Measurements from ENCODE around the gene HPCAL1.
"Not testable (repeated sequence)": the region's sequence is repeated elsewhere in the genome, so short reads cannot be mapped to it uniquely, and the experiment has no call there.

HPCAL1 gene

DNA sequence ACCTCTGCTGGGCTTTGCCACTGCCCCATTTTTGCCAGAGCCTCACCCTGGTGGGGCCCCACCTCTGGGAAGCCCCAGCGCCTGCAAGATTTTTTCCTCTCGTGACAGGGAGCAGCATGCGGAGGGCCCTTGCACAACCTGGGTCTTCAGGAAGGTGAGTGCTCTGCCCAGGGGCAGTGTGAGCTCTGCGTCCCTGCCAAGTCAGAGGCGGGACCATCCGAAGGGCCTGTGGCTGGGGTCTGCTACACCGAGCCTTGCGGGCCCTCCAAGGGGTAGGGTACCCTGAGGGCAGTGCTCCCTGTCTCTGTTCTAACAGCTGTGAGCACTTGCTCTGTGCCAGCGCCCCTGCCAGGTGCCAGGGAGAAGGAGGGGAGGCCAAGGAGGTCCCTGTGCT, 151.2 kb downstream of the HPCAL1 start:
- POLR2A ChIA-PET = interaction anchor here (0.5 kb wide), 1 partner anchor 83 kb away, joined by 4 read pairs; no protein-coding TSS in a partner anchor
- CTCF ChIA-PET = interaction anchor here (0.8 to 1.0 kb wide), 2 partner anchors 9 to 203 kb away, joined by 3 read pairs; no protein-coding TSS in a partner anchor

GRCh38 chr2:10454505-10454904, 151.8 kb downstream of the HPCAL1 start:
- no peak overlapping the region for H3K4me3 ChIP-seq (ENCODE audit: low read depth, low read length)
- TF ChIP-seq, protein P1, sequence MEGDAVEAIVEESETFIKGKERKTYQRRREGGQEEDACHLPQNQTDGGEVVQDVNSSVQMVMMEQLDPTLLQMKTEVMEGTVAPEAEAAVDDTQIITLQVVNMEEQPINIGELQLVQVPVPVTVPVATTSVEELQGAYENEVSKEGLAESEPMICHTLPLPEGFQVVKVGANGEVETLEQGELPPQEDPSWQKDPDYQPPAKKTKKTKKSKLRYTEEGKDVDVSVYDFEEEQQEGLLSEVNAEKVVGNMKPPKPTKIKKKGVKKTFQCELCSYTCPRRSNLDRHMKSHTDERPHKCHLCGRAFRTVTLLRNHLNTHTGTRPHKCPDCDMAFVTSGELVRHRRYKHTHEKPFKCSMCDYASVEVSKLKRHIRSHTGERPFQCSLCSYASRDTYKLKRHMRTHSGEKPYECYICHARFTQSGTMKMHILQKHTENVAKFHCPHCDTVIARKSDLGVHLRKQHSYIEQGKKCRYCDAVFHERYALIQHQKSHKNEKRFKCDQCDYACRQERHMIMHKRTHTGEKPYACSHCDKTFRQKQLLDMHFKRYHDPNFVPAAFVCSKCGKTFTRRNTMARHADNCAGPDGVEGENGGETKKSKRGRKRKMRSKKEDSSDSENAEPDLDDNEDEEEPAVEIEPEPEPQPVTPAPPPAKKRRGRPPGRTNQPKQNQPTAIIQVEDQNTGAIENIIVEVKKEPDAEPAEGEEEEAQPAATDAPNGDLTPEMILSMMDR (IDR thresholded peaks at IDR 0.05; ENCODE audit: insufficient read depth, low read length, missing control alignments) = no peak
- CTCF ChIA-PET = interaction anchor here (0.8 to 1.0 kb wide), 2 partner anchors 8 to 202 kb away, joined by 3 read pairs; no protein-coding TSS in a partner anchor
- DNase-seq (ENCODE audit: low read depth, low spot score) = no peak
- POLR2A ChIA-PET = no interaction called here

More for the DNA sequence above, 151.2 kb downstream of the HPCAL1 start:
- DNase-seq (ENCODE audit: low read depth, low spot score) = no peak
- H3K4me3 ChIP-seq (ENCODE audit: low read depth, low read length) = no peak overlapping the region
- TF ChIP-seq, protein P1 (IDR thresholded peaks at IDR 0.05; ENCODE audit: insufficient read depth, low read length, missing control alignments) = no peak

DNA sequence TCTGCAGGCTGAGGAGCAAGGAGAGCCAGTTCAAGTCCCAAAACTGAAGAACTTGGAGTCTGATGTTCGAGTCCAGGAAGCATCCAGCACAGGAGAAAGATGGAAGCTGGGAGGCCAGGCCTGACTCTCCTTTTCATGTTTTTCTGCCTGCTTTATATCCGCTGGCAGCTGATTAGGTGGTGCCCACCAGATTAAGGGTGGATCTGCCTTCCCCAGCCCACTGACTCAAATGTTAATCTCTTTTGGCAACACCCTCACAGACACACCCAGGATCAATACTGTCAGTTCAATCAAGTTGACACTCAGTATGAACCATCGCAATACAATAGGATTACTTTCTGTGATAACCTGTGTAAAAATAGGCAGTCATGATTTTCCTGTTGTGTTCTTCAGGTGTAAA, 154.5 kb downstream of the HPCAL1 start:
- CTCF ChIA-PET = not testable (repeated sequence)

GRCh38 chr2:10457846-10458598, 155.3 kb downstream of the HPCAL1 start:
- TF ChIP-seq, protein P1 (IDR thresholded peaks at IDR 0.05; ENCODE audit: insufficient read depth, low read length, missing control alignments) = no peak
- H3K4me3 ChIP-seq (ENCODE audit: low read depth, low read length) = no peak overlapping the region
- DNase-seq (ENCODE audit: low read depth, low spot score) = no peak
- POLR2A ChIA-PET = no interaction called here
- CTCF ChIA-PET = interaction anchor here (1.4 to 1.7 kb wide), 2 partner anchors 14 to 49 kb away, joined by 3 read pairs; no protein-coding TSS in a partner anchor

More for the DNA sequence above, 154.5 kb downstream of the HPCAL1 start:
- not testable (repeated sequence) for H3K4me3 ChIP-seq (ENCODE audit: low read depth, low read length); DNase-seq (ENCODE audit: low read depth, low spot score)
- POLR2A ChIA-PET = interaction anchor here (1.3 kb wide), 1 partner anchor 9 kb away, joined by 3 read pairs; the partner anchor contains the start of gene ODC1

DNA sequence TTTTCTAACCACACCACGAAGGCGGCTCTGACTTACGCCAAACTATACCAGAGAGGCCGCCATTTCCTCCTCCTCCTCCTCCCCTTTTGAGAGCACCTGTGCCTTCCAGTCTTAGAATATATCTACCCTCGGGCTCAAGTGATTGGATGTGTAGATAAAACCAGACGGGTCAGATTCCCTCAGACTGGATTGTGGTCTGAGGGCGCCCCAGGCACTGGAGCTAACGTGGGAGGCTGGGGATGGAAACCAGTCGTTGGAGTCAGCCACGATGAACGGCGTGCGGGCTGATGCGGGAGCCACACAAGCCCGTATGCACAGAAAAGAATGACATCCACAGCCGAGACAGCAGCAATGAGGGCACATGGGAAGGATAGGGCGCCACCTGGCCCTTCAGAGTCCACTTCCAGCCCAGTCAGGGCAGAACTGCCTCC, 157.7 kb downstream of the HPCAL1 start:
- POLR2A ChIA-PET = interaction anchor here (0.9 kb wide), 1 partner anchor 12 kb away, joined by 3 read pairs; no protein-coding TSS in a partner anchor
- CTCF ChIA-PET = interaction anchor here (1.3 kb wide), 1 partner anchor 8 kb away, joined by 4 read pairs; no protein-coding TSS in a partner anchor
- TF ChIP-seq, protein P1 (IDR thresholded peaks at IDR 0.05; ENCODE audit: insufficient read depth, low read length, missing control alignments) = no peak
- H3K4me3 ChIP-seq (ENCODE audit: low read depth, low read length) = no peak overlapping the region
- no peak for DNase-seq (ENCODE audit: low read depth, low spot score)

DNA sequence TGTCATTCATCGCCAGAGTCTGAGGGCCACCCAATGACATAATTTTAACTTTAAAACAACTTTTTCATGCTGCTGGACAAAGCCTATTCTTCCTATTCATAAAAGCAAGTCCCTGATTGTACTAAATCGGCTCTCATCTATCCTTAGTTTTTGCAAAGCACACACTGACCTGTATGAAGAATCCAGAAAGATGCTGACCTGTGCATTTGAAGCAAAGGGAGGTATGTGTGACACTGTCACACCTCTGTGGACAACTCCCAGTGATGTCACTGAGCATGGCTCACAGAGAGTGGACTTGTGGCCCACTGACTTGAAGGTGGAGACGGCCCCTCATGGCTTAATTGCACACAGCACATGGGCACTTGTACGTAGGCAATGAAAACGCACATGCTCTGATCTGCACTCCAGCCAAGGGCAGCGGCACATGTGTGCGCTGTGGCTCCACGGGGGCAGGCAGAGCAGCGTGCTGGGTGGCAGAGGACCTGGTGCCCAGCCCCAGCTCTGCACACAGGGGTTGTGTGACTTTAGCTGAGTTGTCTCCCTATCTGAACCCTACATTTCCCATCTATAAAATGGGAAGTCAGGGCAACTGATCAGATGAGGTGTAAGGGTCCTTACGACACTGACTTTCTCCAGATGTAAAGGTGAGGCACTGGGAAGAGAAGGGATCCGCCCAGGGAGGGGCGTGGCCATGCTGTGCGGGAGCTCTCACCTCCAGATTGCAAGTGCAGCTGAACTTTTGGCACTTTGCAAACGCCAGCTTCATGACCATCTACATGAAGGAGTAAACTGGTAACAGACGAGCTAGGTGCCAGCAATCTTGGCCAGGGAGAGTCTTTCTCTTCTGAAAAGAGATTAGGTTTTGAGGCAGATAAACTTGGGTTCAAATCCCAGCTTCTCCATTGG, 159.7 kb downstream of the HPCAL1 start:
- TF ChIP-seq, protein P1 (IDR thresholded peaks at IDR 0.05; ENCODE audit: insufficient read depth, low read length, missing control alignments) = no peak
- H3K4me3 ChIP-seq (ENCODE audit: low read depth, low read length) = no peak overlapping the region
- ChIA-PET POLR2A (no interaction called here), CTCF (interaction anchor here (1.0 kb wide), 1 partner anchor 9 kb away, joined by 3 read pairs; no protein-coding TSS in a partner anchor)
- DNase-seq (ENCODE audit: low read depth, low spot score) = no peak

All from AG04449 (cell line).